Mesenchymal stem cell (in vitro differentiated cells and primary cell): ENCODE results near the gene HDAC4.

ENCODE experiments used
- DNase-seq: peaks from one replicate; pipeline ENCODE4 v3.0.0-alpha.2; 2013
- H2AFZ ChIP-seq: one replicate; pipeline ENCODE4 v1.6.1; 2013; ENCODE audit warnings: low read depth, mild to moderate bottlenecking, control low read depth, inconsistent platforms, low read length, moderate library complexity
- H2AK5ac ChIP-seq: 2 replicates; pipeline ENCODE4 v1.6.1; 2013; ENCODE audit warnings: low read length, moderate library complexity, mild to moderate bottlenecking, inconsistent platforms; ENCODE audit not compliant: severe bottlenecking
- H2BK120ac ChIP-seq: one replicate; pipeline ENCODE4 v1.6.1; 2013; ENCODE audit warnings: low read depth, mild to moderate bottlenecking, inconsistent platforms, low read length, moderate library complexity
- H2BK12ac ChIP-seq, 2 experiments: one replicate each; pipeline ENCODE4 v1.6.1; 2013; ENCODE audit warnings: inconsistent platforms in 2 of 2, low read length in 2 of 2, mild to moderate bottlenecking in 2 of 2, moderate library complexity in 2 of 2, control low read depth in 1 of 2
- H2BK15ac ChIP-seq: one replicate; pipeline ENCODE4 v1.6.1; 2013; ENCODE audit warnings: mild to moderate bottlenecking, low read depth, inconsistent platforms; ENCODE audit not compliant: poor library complexity, severe bottlenecking
- H2BK5ac ChIP-seq: 2 replicates; pipeline ENCODE4 v1.6.1; 2013; ENCODE audit warnings: low read depth, mild to moderate bottlenecking, low read length, control low read depth, inconsistent platforms; ENCODE audit not compliant: poor library complexity, severe bottlenecking
- H3K14ac ChIP-seq, 2 experiments: one replicate each; pipeline ENCODE4 v1.6.1; 2013; ENCODE audit warnings: inconsistent platforms in 2 of 2, low read length in 2 of 2, control low read depth in 1 of 2, mild to moderate bottlenecking in 1 of 2, moderate library complexity in 1 of 2
- H3K18ac ChIP-seq, 2 experiments: one replicate each; pipeline ENCODE4 v1.6.1; 2013; ENCODE audit warnings: inconsistent platforms in 2 of 2, low read length in 2 of 2, control low read depth in 1 of 2, low read depth in 1 of 2, mild to moderate bottlenecking in 1 of 2
- H3K23ac ChIP-seq, 2 experiments: one replicate each; pipeline ENCODE4 v1.6.1; 2013; ENCODE audit warnings: inconsistent platforms in 2 of 2, low read length in 2 of 2, mild to moderate bottlenecking in 2 of 2, moderate library complexity in 2 of 2, control low read depth in 1 of 2
- H3K27ac ChIP-seq: 2 replicates; pipeline ENCODE4 v1.5.1; 2013; ENCODE audit warnings: mild to moderate bottlenecking, moderate library complexity, low read length, control low read depth, inconsistent platforms; ENCODE audit not compliant: poor library complexity, severe bottlenecking
- H3K27me3 ChIP-seq, 2 experiments: 2 replicates each; pipeline versions ENCODE4 v1.6.1 to v1.7.0; 2013; ENCODE audit warnings: low read length in 2 of 2, mild to moderate bottlenecking in 2 of 2, moderate library complexity in 2 of 2, control low read depth in 1 of 2, inconsistent platforms in 1 of 2; ENCODE audit not compliant: control insufficient read depth in 1 of 2, insufficient read depth in 1 of 2
- H3K36me3 ChIP-seq, 2 experiments: 2 replicates each; pipeline versions ENCODE4 v1.6.1 to v1.7.0; 2013; ENCODE audit warnings: low read length in 2 of 2, control low read depth in 1 of 2, inconsistent platforms in 1 of 2, low read depth in 1 of 2, mild to moderate bottlenecking in 1 of 2; ENCODE audit not compliant: insufficient read depth in 2 of 2, control insufficient read depth in 1 of 2
- H3K4ac ChIP-seq, 2 experiments: one replicate each; pipeline ENCODE4 v1.6.1; 2013; ENCODE audit warnings: inconsistent platforms in 2 of 2, low read length in 2 of 2, mild to moderate bottlenecking in 2 of 2, moderate library complexity in 2 of 2, control low read depth in 1 of 2, low read depth in 1 of 2
- H3K4me1 ChIP-seq: 2 replicates; pipeline ENCODE4 v1.6.1; 2013; ENCODE audit warnings: low read depth, low read length, control low read depth; ENCODE audit not compliant: control insufficient read depth, insufficient read depth
- H3K4me2 ChIP-seq: 2 replicates; pipeline ENCODE4 v1.6.1; 2013; ENCODE audit warnings: low read length, mild to moderate bottlenecking, inconsistent platforms; ENCODE audit not compliant: poor library complexity, severe bottlenecking
- H3K4me3 ChIP-seq, 2 experiments: 2 replicates each; pipeline versions ENCODE4 v1.5.1 to v1.7.0; 2013; ENCODE audit warnings: low read length in 2 of 2, mild to moderate bottlenecking in 2 of 2, control low read depth in 1 of 2, low read depth in 1 of 2; ENCODE audit not compliant: insufficient read depth in 1 of 2
- H3K79me1 ChIP-seq: replicated peaks from 2 replicates; pipeline ENCODE4 v1.6.1; 2013; ENCODE audit warnings: mild to moderate bottlenecking, control low read depth, low read length, inconsistent platforms; ENCODE audit not compliant: poor library complexity, severe bottlenecking
- H3K9ac ChIP-seq: 2 replicates; pipeline ENCODE4 v1.7.0; 2013; ENCODE audit warnings: mild to moderate bottlenecking, low read length, moderate library complexity
- H3K9me3 ChIP-seq: 2 replicates; pipeline ENCODE4 v1.7.0; 2013; ENCODE audit warnings: mild to moderate bottlenecking, low read length; ENCODE audit not compliant: control insufficient read depth
- H4K8ac ChIP-seq: one replicate; pipeline ENCODE4 v1.6.1; 2013; ENCODE audit warnings: inconsistent platforms, mild to moderate bottlenecking, low read length, moderate library complexity
- H4K91ac ChIP-seq: one replicate; pipeline ENCODE4 v1.6.1; 2013; ENCODE audit warnings: mild to moderate bottlenecking, low read length, inconsistent platforms
- WGBS: methylation state at CpG from one replicate; pipeline ENCODE4 v1.1.7; 2013; ENCODE audit warnings: mixed read lengths; 5-methylcytosine and 5-hydroxymethylcytosine counted together

Gene HDAC4

DNA sequence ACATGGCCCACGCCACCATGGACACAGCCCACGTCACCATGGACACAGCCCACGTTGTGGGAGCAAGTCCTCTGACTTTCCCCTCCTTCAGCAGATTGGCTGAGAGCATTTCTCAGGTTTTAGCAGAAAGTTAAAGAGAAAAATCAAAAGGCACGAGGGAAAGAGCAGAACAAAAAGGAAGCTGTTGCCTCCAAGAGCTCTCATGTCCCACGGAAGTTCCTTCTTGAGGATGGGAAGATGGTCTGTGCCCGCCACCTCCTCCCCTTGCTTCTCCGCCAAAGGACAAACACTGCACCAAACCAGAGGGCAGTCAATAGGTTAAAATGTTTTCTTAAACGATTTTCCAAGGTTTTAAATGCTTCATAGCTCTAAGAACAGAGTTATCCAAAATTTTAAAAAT, 148.4 kb downstream of the HDAC4 start:
- no peaks in the 10 kb centered on the region for H3K27me3 ChIP-seq
- WGBS, result 93% methylated on average over 7 of the region's 8 CpGs
- no peak for DNase-seq
- H3K14ac ChIP-seq, result peak overlapping the region in 1 of 2 experiments; percentile 85
- peak overlapping the region; percentile 6 to 56 for H2BK12ac ChIP-seq
- H3K27ac ChIP-seq, result no peak overlapping the region
- no peak overlapping the region for H3K9ac ChIP-seq
- H3K18ac ChIP-seq, result peak overlapping the region in 1 of 2 experiments; percentile 28
- peaks cover 0 to 6% of the 10 kb centered on the region in 2 experiments for H3K36me3 ChIP-seq
- H2BK15ac ChIP-seq, result peak overlapping the region; percentile 62
- peak overlapping the region; percentile 9 for H2AK5ac ChIP-seq
- H4K8ac ChIP-seq, result peak overlapping the region; percentile 49
- H4K91ac ChIP-seq, result peak overlapping the region; percentile 64
- H3K4me1 ChIP-seq, result peaks cover 25% of the 10 kb centered on the region
- no peaks in the 10 kb centered on the region for H3K9me3 ChIP-seq
- no peak overlapping the region for H3K4me2 ChIP-seq
- no peak overlapping the region for H3K4ac ChIP-seq
- H2BK5ac ChIP-seq, result no peak overlapping the region
- no peak overlapping the region for H2BK120ac ChIP-seq
- no peak overlapping the region for H2AFZ ChIP-seq
- no peak overlapping the region for H3K23ac ChIP-seq
- peak overlapping the region in 1 of 2 experiments; percentile 22 for H3K4me3 ChIP-seq
- peaks cover 40% of the 10 kb centered on the region for H3K79me1 ChIP-seq

DNA sequence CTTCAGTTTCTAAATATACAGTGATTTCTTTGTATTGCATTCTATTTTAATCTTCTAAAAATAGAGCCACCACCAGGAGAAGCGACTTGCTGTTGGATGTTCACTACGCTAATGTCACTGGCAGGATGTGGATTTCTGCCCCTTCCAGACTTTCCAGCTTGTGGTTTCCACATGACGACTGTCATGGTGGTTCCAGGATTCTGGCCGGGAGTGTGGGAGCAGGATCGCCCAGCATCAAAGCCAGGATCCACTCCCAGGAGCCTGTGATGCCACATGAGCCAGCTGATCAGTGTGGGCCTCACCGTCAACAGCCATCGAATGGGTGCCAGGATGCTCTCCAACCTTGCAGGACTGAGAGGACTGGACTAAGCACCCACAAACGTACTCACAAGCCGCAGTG, 148.8 kb downstream of the HDAC4 start:
- peak overlapping the region in 1 of 2 experiments; percentile 22 for H3K4me3 ChIP-seq
- H3K27me3 ChIP-seq, result no peaks in the 10 kb centered on the region
- H3K4me2 ChIP-seq, result no peak overlapping the region
- H2BK5ac ChIP-seq, result no peak overlapping the region
- peak overlapping the region; percentile 6 to 56 for H2BK12ac ChIP-seq
- WGBS, result 87% methylated on average over 9 of the region's 9 CpGs
- H3K9me3 ChIP-seq, result no peaks in the 10 kb centered on the region
- H3K4ac ChIP-seq, result no peak overlapping the region
- H3K4me1 ChIP-seq, result peaks cover 27% of the 10 kb centered on the region
- H2BK120ac ChIP-seq, result no peak overlapping the region
- peak overlapping the region in 1 of 2 experiments; percentile 85 for H3K14ac ChIP-seq
- peak overlapping the region; percentile 64 for H4K91ac ChIP-seq
- H2AFZ ChIP-seq, result no peak overlapping the region
- no peak overlapping the region for H3K23ac ChIP-seq
- H3K27ac ChIP-seq, result no peak overlapping the region
- H3K18ac ChIP-seq, result peak overlapping the region in 1 of 2 experiments; percentile 28
- peak overlapping the region; percentile 49 for H4K8ac ChIP-seq
- H3K9ac ChIP-seq, result no peak overlapping the region
- no peak overlapping the region for H2BK15ac ChIP-seq
- H3K79me1 ChIP-seq, result peaks cover 38% of the 10 kb centered on the region
- H3K36me3 ChIP-seq, result peaks cover 0 to 6% of the 10 kb centered on the region in 2 experiments
- peak overlapping the region; percentile 9 for H2AK5ac ChIP-seq
- no peak for DNase-seq

DNA sequence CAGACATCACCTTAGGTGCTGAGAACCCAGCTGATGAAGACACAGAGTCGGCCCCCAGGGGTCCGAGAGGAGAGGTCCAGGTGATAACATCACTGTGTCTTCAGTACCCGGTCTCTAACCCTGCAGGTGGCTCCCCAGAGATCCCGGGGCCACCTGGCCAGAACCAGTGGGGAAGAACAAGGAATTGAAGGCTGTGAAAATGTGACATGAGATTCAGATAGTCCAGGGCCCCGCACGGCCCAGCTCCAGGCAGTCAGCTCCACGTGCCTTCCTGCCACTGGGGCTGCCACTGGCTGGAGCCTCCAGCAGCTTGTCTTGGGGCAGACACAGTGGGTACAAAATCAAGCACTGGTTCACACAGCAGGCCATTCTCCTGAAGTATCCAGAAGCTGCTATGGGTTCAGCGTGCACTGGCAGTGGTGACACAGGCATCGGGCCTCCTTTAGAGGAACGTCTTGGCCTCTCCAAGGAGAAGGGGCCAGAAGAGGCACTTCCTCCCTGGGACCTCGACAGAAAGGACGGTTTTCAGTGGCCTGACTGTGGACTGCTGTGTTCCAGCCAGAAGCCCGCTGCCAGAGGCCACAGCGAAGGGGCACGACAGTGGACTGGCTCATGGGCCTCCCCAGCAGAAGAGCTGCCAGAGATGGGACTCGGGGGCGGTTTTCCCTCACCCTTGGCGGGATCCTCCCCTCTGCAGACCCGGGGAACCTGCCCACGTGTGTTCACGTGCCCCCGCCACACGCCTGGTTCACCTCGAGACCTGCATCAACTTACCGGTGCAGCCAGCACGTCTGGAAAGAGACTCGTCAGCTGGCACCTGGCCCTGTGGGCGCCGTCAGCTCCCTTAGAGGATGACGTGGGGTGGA, 150.4 kb downstream of the HDAC4 start:
- Histone ChIP-seq H2BK5ac (no peak overlapping the region), H2AK5ac (peak overlapping the region; percentile 86), H3K4ac (peak overlapping the region; percentile 81 to 87), H3K79me1 (peaks cover 34% of the 10 kb centered on the region), H3K4me3 (peak overlapping the region in 1 of 2 experiments; percentile 46), H3K18ac (peak overlapping the region; percentile 59 to 77), H3K9ac (peak overlapping the region; percentile 76), H3K36me3 (peaks cover 0 to 6% of the 10 kb centered on the region in 2 experiments), H2BK15ac (peak overlapping the region; percentile 73), H3K9me3 (no peaks in the 10 kb centered on the region), H3K14ac (no peak overlapping the region), H3K4me1 (peaks cover 41% of the 10 kb centered on the region), H3K23ac (no peak overlapping the region), H2AFZ (peak overlapping the region; percentile 64), H2BK12ac (peak overlapping the region; percentile 57 to 69), H3K27ac (peak overlapping the region; percentile 30), H3K27me3 (no peaks in the 10 kb centered on the region), H3K4me2 (no peak overlapping the region), H2BK120ac (peak overlapping the region; percentile 77), H4K8ac (peak overlapping the region; percentile 87), H4K91ac (peak overlapping the region; percentile 81)
- no peak for DNase-seq
- 95% methylated on average over 30 of the region's 30 CpGs for WGBS

DNA sequence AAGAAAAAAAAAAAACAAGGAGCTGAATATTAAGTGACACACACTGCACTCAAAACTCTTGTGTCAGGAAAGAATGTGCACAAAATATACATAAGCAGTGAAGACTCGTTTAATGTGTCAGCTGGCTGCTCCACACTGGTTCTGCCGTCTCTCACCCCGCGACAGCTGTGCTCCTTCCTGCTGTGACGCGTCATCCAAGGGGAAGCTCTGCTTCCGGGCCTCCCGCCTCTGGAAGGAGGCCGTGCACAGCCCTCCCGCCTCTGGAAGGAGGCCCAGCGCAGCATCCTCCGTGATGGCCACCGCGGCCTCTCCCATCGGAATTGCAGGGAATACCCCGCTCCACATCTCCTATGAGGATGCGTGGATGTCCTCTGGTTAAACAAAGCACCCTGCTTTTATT, 151.0 kb downstream of the HDAC4 start:
- Histone ChIP-seq H3K79me1 (peaks cover 32% of the 10 kb centered on the region), H3K36me3 (peaks cover 0 to 6% of the 10 kb centered on the region in 2 experiments)
- 26% methylated on average over 17 of the region's 17 CpGs for WGBS

More for the DNA sequence above, 151.0 kb downstream of the HDAC4 start:
- H3K23ac ChIP-seq, result no peak overlapping the region
- peak overlapping the region; percentile 86 for H2AK5ac ChIP-seq
- peak overlapping the region; percentile 59 to 77 for H3K18ac ChIP-seq
- peaks cover 41% of the 10 kb centered on the region for H3K4me1 ChIP-seq
- no peak overlapping the region for H3K14ac ChIP-seq
- peak overlapping the region; percentile 76 for H3K9ac ChIP-seq
- H2BK15ac ChIP-seq, result no peak overlapping the region
- H3K9me3 ChIP-seq, result no peaks in the 10 kb centered on the region
- peak overlapping the region; percentile 87 for H4K8ac ChIP-seq
- peak overlapping the region; percentile 64 for H2AFZ ChIP-seq
- H3K4me2 ChIP-seq, result no peak overlapping the region
- H3K27me3 ChIP-seq, result no peaks in the 10 kb centered on the region
- peak overlapping the region in 1 of 2 experiments; percentile 46 for H3K4me3 ChIP-seq
- H3K27ac ChIP-seq, result peak overlapping the region; percentile 30
- peak overlapping the region; percentile 81 for H4K91ac ChIP-seq
- DNase-seq, result peak; percentile 91
- H2BK120ac ChIP-seq, result peak overlapping the region; percentile 77
- peak overlapping the region in 1 of 2 experiments; percentile 4 for H2BK12ac ChIP-seq
- peak overlapping the region; percentile 81 to 87 for H3K4ac ChIP-seq
- no peak overlapping the region for H2BK5ac ChIP-seq
